Stomach (tissue), 9 donors: ENCODE results near the gene SNX15. TPM values are rescaled to one million over a fixed set of nuclear protein-coding genes. Genes with fewer than 3 reads are reported as not detected.
A peak's percentile ranks its signal among the peaks of the same experiment; 100 is the strongest.

Experiments
- DNase-seq, 2 donors: peaks; one replicate each; pipeline versions ENCODE4 v3.0.0 to v3.0.0-alpha.2; 2013 to 2019
- H3K27ac ChIP-seq, 5 donors: fragments of 200-600 bp in 4 of 5; sonication (generic) in 4 of 5; one replicate each; pipeline ENCODE4 v1.5.1; 2013 to 2019; ENCODE audit warnings: mild to moderate bottlenecking in 1 of 5, moderate library complexity in 1 of 5
- H3K27me3 ChIP-seq, 3 donors: fragments of 200-600 bp; sonication (generic); one replicate each; pipeline ENCODE4 v1.5.1; 2017 to 2019; ENCODE audit warnings: mixed run types in 1 of 3
- H3K36me3 ChIP-seq, 4 donors: fragments of 200-600 bp; sonication (generic); 1 replicate in 3 of 4; 2 replicates in 1 of 4; pipeline ENCODE4 v1.5.1; 2016 to 2019
- H3K4me1 ChIP-seq, 4 donors: fragments of 200-600 bp; sonication (generic); one replicate each; pipeline ENCODE4 v1.5.1; 2016 to 2019
- H3K4me3 ChIP-seq, 4 donors: fragments of 200-600 bp; sonication (generic) in 3 of 4; one replicate each; pipeline ENCODE4 v1.5.1; 2016 to 2019; ENCODE audit warnings: mild to moderate bottlenecking in 1 of 4
- H3K9me3 ChIP-seq, 4 donors: fragments of 200-600 bp; sonication (generic); one replicate each; pipeline ENCODE4 v1.5.1; 2016 to 2019
- EP300 ChIP-seq: sonication (generic); formaldehyde crosslinking; IDR thresholded peaks from one replicate; pipeline ENCODE4 v1.6.1; 2017; ENCODE audit warnings: antibody characterized with exemption
- POLR2A ChIP-seq, 4 donors: fragments of 450-650 bp; IDR thresholded peaks; one replicate each; pipeline ENCODE4 v1.6.1; 2016; ENCODE audit warnings: antibody characterized with exemption in 4 of 4, control low read depth in 2 of 4, mild to moderate bottlenecking in 1 of 4, moderate library complexity in 1 of 4
- POLR2AphosphoS5 ChIP-seq, 3 donors: sonication (generic); formaldehyde crosslinking; IDR thresholded peaks; one replicate each; pipeline ENCODE4 v1.6.1; 2016; ENCODE audit warnings: antibody characterized with exemption in 3 of 3
- WGBS, 5 donors: extraction: QIAGEN DNeasy Blood & Tissue Kit in 3 of 5; methylation state at CpG; one replicate each; pipeline versions ENCODE4 v1.1.5 to v1.1.7; 2013 to 2018; 5-methylcytosine and 5-hydroxymethylcytosine counted together
- intact Hi-C: fragments of 100-400 bp; cut with DNase I; formaldehyde crosslinking; loops from one replicate; pipeline ENCODE4 v1.15.1; 2023; ENCODE audit warnings: low total_unique reads
- polyA plus RNA-seq, 3 donors: library from polyadenylated mRNA; stranded (reverse); fragments of 200-250 nt; gene quantifications; one replicate each; pipeline ENCODE4 v1.2.3, GENCODE V29; 2013
- total RNA-seq, 5 donors: library from RNA; depleted of rRNA; stranded (reverse); fragments of >200 nt; gene quantifications; one replicate each; pipeline versions ENCODE4 v1.1.0 to v1.2.3, GENCODE V29; 2014 to 2016
- TF ChIP-seq, protein P1 (sequence below), 7 experiments: fragments of 450-650 bp in 4 of 7; fragments of 200-600 bp in 3 of 7; sonication (generic) in 3 of 7; IDR thresholded peaks; one replicate each; pipeline ENCODE4 v1.5.1; 2016 to 2019; ENCODE audit warnings: antibody characterized with exemption in 7 of 7, control low read depth in 2 of 7, mild to moderate bottlenecking in 1 of 7
- donor health status: healthy with polysubstance abuse.
- donor health status: Bipolar disorder and iron deficiency.
- donor health status: healthy.

Gene SNX15
- total and polyA plus RNA-seq, 8 donors: 4.2 to 45.8 (median 19.0) TPM

GRCh38 chr11:65036931-65037330 is 9.7 kb downstream of the SNX15 start:
- 34 to 74% (median 45%) methylated on average over 6 of the region's 6 CpGs for WGBS, 5 donors
- Histone ChIP-seq H3K36me3 (peaks cover 46 to 76% (median 71%) of the 10 kb centered on the region in 4 donors), H3K27ac (peak overlapping the region in 4 of 5 donors; percentile 37 to 67 (median 47)), H3K9me3 (no peaks in the 10 kb centered on the region), H3K4me1 (peaks cover 12 to 27% (median 20%) of the 10 kb centered on the region in 4 donors), H3K27me3 (no peaks in the 10 kb centered on the region), H3K4me3 (no peak overlapping the region)
- TF ChIP-seq EP300: no peak
- TF ChIP-seq POLR2AphosphoS5 (IDR thresholded peaks at IDR 0.05): peak in 1 of 3 donors; percentile 7
- DNase-seq: peak in 1 of 2 donors; percentile 90
- intact Hi-C loops: no loop called here

DNA sequence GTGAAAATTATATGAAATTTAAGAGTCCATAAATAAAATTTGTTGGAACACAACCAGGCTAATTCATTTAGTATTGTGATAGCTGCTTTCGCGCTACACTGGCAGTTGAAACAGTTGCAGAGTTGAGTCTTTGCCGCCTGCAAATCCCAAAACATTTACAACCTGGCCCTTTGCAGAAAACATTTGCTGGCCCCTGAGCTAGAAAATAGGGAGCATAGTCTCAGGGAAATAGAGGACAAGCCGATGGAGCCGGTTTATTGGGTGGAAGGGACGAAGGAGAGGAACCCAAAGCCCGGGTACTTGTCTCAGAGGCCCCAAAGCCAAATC is 13.2 kb downstream of the SNX15 start:
- TF ChIP-seq POLR2AphosphoS5 (IDR thresholded peaks at IDR 0.05): no peak
- no peak for TF ChIP-seq EP300
- TF ChIP-seq, protein P1, sequence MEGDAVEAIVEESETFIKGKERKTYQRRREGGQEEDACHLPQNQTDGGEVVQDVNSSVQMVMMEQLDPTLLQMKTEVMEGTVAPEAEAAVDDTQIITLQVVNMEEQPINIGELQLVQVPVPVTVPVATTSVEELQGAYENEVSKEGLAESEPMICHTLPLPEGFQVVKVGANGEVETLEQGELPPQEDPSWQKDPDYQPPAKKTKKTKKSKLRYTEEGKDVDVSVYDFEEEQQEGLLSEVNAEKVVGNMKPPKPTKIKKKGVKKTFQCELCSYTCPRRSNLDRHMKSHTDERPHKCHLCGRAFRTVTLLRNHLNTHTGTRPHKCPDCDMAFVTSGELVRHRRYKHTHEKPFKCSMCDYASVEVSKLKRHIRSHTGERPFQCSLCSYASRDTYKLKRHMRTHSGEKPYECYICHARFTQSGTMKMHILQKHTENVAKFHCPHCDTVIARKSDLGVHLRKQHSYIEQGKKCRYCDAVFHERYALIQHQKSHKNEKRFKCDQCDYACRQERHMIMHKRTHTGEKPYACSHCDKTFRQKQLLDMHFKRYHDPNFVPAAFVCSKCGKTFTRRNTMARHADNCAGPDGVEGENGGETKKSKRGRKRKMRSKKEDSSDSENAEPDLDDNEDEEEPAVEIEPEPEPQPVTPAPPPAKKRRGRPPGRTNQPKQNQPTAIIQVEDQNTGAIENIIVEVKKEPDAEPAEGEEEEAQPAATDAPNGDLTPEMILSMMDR (IDR thresholded peaks at IDR 0.05): no peak
- no peak for TF ChIP-seq POLR2A (IDR thresholded peaks at IDR 0.05)
- Histone ChIP-seq H3K4me1 (peaks cover 19 to 48% (median 39%) of the 10 kb centered on the region in 4 donors), H3K4me3 (peak overlapping the region; percentile 74 to 98 (median 92)), H3K9me3 (no peaks in the 10 kb centered on the region), H3K27me3 (no peaks in the 10 kb centered on the region), H3K27ac (peak overlapping the region; percentile 92 to 99 (median 93)), H3K36me3 (peaks cover 35 to 57% (median 51%) of the 10 kb centered on the region in 4 donors)
- DNase-seq: no peak
- intact Hi-C loops: no loop called here
- 6 to 14% (median 10%) methylated on average over 7 of the region's 7 CpGs for WGBS, 5 donors

DNA sequence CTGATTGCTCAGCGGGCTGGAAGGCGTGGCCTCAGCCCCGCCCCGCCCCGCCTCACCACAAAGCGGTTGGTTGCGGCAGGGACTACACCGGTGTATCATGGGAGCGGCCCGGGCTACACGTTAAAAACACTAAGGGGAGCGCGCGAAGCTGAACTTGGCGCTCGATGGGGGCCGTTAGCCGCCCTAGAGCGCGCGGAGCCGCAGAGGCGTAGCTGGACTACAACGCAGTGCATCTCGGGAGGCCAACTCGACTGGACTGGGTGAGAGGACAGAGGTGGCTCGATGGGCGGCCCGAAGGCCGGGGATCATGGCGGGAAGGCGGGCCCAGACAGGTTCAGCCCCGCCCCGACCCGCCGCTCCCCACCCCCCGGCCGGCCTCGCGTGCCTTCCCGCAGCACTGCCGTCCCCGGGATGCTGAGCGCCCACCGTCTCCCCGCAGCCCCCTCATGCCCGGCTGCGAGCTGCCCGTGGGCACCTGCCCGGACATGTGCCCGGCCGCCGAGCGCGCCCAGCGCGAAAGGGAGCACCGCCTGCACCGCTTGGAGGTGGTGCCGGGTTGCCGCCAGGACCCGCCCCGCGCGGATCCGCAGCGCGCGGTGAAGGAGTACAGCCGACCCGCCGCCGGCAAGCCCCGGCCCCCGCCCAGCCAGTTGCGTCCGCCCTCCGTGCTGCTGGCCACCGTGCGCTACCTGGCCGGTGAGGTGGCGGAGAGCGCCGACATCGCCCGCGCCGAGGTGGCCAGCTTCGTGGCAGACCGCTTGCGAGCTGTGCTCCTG is 13.8 kb downstream of the SNX15 start, which contains the start of gene SAC3D1:
TSS of gene SAC3D1 (plus strand) at position 364 of the 776 bp plus-strand sequence. CDS start at position 447, 83 bp downstream.
- Histone ChIP-seq H3K27me3 (no peaks in the 10 kb centered on the region), H3K4me3 (peak within 1 kb of the TSS; percentile 74 to 98 (median 92)), H3K36me3 (peaks cover 30 to 57% (median 51%) of the 10 kb centered on the region in 4 donors), H3K27ac (peak within 1 kb of the TSS; percentile 92 to 99 (median 93)), H3K9me3 (no peaks in the 10 kb centered on the region), H3K4me1 (peaks cover 19 to 49% (median 40%) of the 10 kb centered on the region in 4 donors)
- peak; percentile 88 to 97 for DNase-seq
- intact Hi-C loops: no loop called here
- 0 to 1% (median 1%) methylated on average over 17 to 91 of the region's 91 CpGs for WGBS, 5 donors
- TF ChIP-seq EP300: no peak
- peak; percentile 17 to 80 (median 39) for TF ChIP-seq POLR2AphosphoS5 (IDR thresholded peaks at IDR 0.05)
- TF ChIP-seq, protein P1 (IDR thresholded peaks at IDR 0.05): no peak
- no peak for TF ChIP-seq POLR2A (IDR thresholded peaks at IDR 0.05)

- Histone ChIP-seq H3K36me3 (peaks cover 21 to 41% (median 37%) of the 10 kb centered on the region in 4 donors), H3K4me3 (no peak overlapping the region), H3K9me3 (no peaks in the 10 kb centered on the region), H3K27me3 (no peaks in the 10 kb centered on the region), H3K27ac (no peak overlapping the region), H3K4me1 (peaks cover 21 to 56% (median 47%) of the 10 kb centered on the region in 4 donors)
- TF ChIP-seq POLR2A (IDR thresholded peaks at IDR 0.05): no peak
- no peak for TF ChIP-seq EP300
- TF ChIP-seq, protein P1 (IDR thresholded peaks at IDR 0.05): no peak
- no peak for TF ChIP-seq POLR2AphosphoS5 (IDR thresholded peaks at IDR 0.05)
- WGBS, 5 donors: 82 to 90% (median 89%) methylated on average over 6 of the region's 6 CpGs
- no peak for DNase-seq
- intact Hi-C loops: no loop called here
Observed at GRCh38 chr11:65042891-65043290, 15.7 kb downstream of the SNX15 start.
